Caco-2 (cell line): ENCODE data around the gene TRIM9. TPM values are rescaled to one million over a fixed set of nuclear protein-coding genes. Genes with fewer than 3 reads are reported as not detected.

Source experiments
- BruUV-seq: library from RNA; stranded (reverse); fragments of 400-500 nt; replicated peaks from 2 replicates; lab custom pipeline; 2021; lab: Mats Ljungman, UMichigan
- CTCF ChIA-PET: fragments of 300-600 bp; sonication (Branson Sonifier 250); formaldehyde crosslinking; loops from one replicate; lab custom pipeline; 2022; ENCODE audit warnings: antibody characterized with exemption; lab: Charles Lee
- POLR2A ChIA-PET: fragments of 300-600 bp; sonication (Branson Sonifier 250); formaldehyde crosslinking; loops from one replicate; lab custom pipeline; 2022; ENCODE audit warnings: antibody characterized with exemption; lab: Charles Lee
- DNase-seq, 2 experiments: peaks; one replicate each; pipeline versions ENCODE4 v3.0.0 to v3.0.0-alpha.2; 2020 to 2022
- H3K27me3 ChIP-seq: replicated peaks from 2 replicates; pipeline ENCODE4 v1.6.0; 2011; ENCODE audit warnings: low read length; ENCODE audit not compliant: control insufficient read depth, insufficient read depth
- H3K36me3 ChIP-seq: 2 replicates; pipeline ENCODE4 v1.5.1; 2011; ENCODE audit warnings: low read length; ENCODE audit not compliant: control insufficient read depth, insufficient read depth
- H3K4me1 ChIP-seq: fragments of 250-450 bp; sonication (Bioruptor Pico); 2 replicates; pipeline ENCODE4 v1.5.1; 2020; ENCODE audit warnings: mild to moderate bottlenecking
- H3K4me3 ChIP-seq: 2 replicates; pipeline ENCODE4 v1.5.1; 2011; ENCODE audit warnings: low read depth, mild to moderate bottlenecking, control low read depth, low read length
- H3K9me3 ChIP-seq: fragments of 250-450 bp; sonication (Bioruptor Pico); 2 replicates; pipeline ENCODE4 v1.5.1; 2020; ENCODE audit warnings: mild to moderate bottlenecking, moderate library complexity
- H3K27ac Mint-ChIP-seq: one replicate; pipeline ENCODE4 v1.8.0; 2022; ENCODE audit warnings: mixed read lengths; ENCODE audit not compliant: unreplicated experiment
- H3K27me3 Mint-ChIP-seq: one replicate; pipeline ENCODE4 v1.8.0; 2022; ENCODE audit warnings: mixed read lengths; ENCODE audit not compliant: insufficient read depth, unreplicated experiment
- H3K36me3 Mint-ChIP-seq: one replicate; pipeline ENCODE4 v1.8.0; 2022; ENCODE audit warnings: mild to moderate bottlenecking, mixed read lengths; ENCODE audit not compliant: insufficient read depth, unreplicated experiment
- H3K4me1 Mint-ChIP-seq: one replicate; pipeline ENCODE4 v1.8.0; 2022; ENCODE audit warnings: low read depth, mixed read lengths; ENCODE audit not compliant: unreplicated experiment
- H3K4me3 Mint-ChIP-seq: one replicate; pipeline ENCODE4 v1.8.0; 2022; ENCODE audit warnings: mild to moderate bottlenecking, moderate library complexity, mixed read lengths; ENCODE audit not compliant: unreplicated experiment
- H3K9me3 Mint-ChIP-seq: one replicate; pipeline ENCODE4 v1.8.0; 2022; ENCODE audit warnings: mixed read lengths; ENCODE audit not compliant: unreplicated experiment
- intact Hi-C: fragments of 100-400 bp; cut with micrococcal nuclease; formaldehyde crosslinking; loops from one replicate; pipeline ENCODE4 v1.10.0; 2022; ENCODE audit not compliant: unreplicated experiment
- total RNA-seq: library from RNA; stranded (reverse); gene quantifications from 2 replicates; pipeline ENCODE4 v1.2.3, GENCODE V29; 2022
- TF ChIP-seq, protein P1 (sequence below), 2 experiments: fragments of 200-600 bp in 1 of 2; IDR thresholded peaks; 1 replicate in 1 of 2; 2 replicates in 1 of 2; pipeline versions ENCODE4 v1.5.1 to v1.8.0; 2011 to 2022; ENCODE audit warnings: antibody characterized with exemption in 1 of 2, control low read depth in 1 of 2, inconsistent platforms in 1 of 2, low read depth in 1 of 2, low read length in 1 of 2, mild to moderate bottlenecking in 1 of 2, moderate library complexity in 1 of 2; ENCODE audit not compliant: insufficient read depth in 1 of 2, severe bottlenecking in 1 of 2, unreplicated experiment in 1 of 2

Gene TRIM9
- total RNA-seq, 1 experiment from 2014 or later, result 2.7 TPM

DNA sequence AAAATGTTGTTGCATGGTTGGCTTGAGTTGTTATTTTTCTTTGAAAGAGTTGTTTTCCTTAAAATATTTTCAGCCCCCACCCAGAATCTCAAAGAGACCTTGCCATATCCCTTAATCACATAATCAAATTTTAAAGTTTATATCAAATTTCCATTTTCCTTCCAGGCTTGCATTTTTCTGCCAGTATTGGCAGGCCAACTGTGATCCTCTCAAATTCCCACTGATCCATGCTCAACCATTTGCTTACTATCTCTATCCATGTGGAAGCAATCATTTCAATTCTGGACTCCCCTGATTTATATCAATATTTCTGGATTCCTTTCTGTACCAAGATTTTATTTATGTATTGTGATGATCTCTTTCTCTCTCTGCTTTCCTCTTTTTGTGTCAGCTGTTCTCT lies 86.5 kb downstream of the TRIM9 start:
- Histone ChIP-seq H3K9me3 (no peaks in the 10 kb centered on the region), H3K27me3 (no peaks in the 10 kb centered on the region), H3K36me3 (no peaks in the 10 kb centered on the region), H3K4me1 (peaks cover 13% of the 10 kb centered on the region), H3K4me3 (no peak overlapping the region)
- TF ChIP-seq, protein P1, sequence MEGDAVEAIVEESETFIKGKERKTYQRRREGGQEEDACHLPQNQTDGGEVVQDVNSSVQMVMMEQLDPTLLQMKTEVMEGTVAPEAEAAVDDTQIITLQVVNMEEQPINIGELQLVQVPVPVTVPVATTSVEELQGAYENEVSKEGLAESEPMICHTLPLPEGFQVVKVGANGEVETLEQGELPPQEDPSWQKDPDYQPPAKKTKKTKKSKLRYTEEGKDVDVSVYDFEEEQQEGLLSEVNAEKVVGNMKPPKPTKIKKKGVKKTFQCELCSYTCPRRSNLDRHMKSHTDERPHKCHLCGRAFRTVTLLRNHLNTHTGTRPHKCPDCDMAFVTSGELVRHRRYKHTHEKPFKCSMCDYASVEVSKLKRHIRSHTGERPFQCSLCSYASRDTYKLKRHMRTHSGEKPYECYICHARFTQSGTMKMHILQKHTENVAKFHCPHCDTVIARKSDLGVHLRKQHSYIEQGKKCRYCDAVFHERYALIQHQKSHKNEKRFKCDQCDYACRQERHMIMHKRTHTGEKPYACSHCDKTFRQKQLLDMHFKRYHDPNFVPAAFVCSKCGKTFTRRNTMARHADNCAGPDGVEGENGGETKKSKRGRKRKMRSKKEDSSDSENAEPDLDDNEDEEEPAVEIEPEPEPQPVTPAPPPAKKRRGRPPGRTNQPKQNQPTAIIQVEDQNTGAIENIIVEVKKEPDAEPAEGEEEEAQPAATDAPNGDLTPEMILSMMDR (IDR thresholded peaks at IDR 0.05; ENCODE audit: insufficient read depth in 1 of 2, low read depth in 1 of 2, low read length in 1 of 2, severe bottlenecking in 1 of 2, unreplicated experiment in 1 of 2), result no peak
- intact Hi-C loops, result no loop called here
- no peak overlapping the region for H3K4me3 Mint-ChIP-seq
- no peak overlapping the region for H3K27ac Mint-ChIP-seq
- H3K4me1 Mint-ChIP-seq, result no peaks in the 10 kb centered on the region
- ChIA-PET CTCF (no interaction called here), POLR2A (no interaction called here)
- no peaks in the 10 kb centered on the region for H3K27me3 Mint-ChIP-seq
- BruUV-seq, result no TSS peak
- H3K36me3 Mint-ChIP-seq, result no peaks in the 10 kb centered on the region
- no peaks in the 10 kb centered on the region for H3K9me3 Mint-ChIP-seq
- no peak for DNase-seq

DNA sequence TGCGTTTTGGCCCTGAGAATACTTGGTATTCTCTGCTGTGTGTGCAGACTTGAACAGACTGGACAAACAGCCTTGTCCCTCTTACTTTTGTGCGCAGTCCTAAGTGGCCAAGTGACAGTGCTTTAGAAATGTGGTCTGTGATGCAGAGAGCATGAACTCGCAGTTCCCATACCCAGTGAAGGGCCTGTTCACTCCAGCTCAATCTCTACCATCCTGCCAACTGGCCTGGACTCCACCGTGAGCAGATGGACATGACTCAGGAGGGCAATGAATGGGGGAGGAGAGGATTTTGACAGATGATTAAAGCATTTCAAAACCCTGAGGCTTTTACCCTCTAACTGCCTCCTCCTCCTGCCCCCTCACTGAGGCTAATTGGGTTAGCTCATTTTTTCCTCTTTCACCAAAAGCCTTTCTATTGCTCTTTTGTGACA lies 88.1 kb downstream of the TRIM9 start:
- H3K4me1 Mint-ChIP-seq, result no peaks in the 10 kb centered on the region
- DNase-seq, result no peak
- no peaks in the 10 kb centered on the region for H3K9me3 Mint-ChIP-seq
- intact Hi-C loops, result no loop called here
- ChIA-PET POLR2A (no interaction called here), CTCF (no interaction called here)
- Histone ChIP-seq H3K36me3 (no peaks in the 10 kb centered on the region), H3K4me3 (no peak overlapping the region), H3K27me3 (no peaks in the 10 kb centered on the region), H3K9me3 (no peaks in the 10 kb centered on the region), H3K4me1 (peaks cover 13% of the 10 kb centered on the region)
- BruUV-seq, result no TSS peak
- TF ChIP-seq, protein P1 (IDR thresholded peaks at IDR 0.05; ENCODE audit: insufficient read depth in 1 of 2, low read depth in 1 of 2, low read length in 1 of 2, severe bottlenecking in 1 of 2, unreplicated experiment in 1 of 2), result no peak
- H3K4me3 Mint-ChIP-seq, result no peak overlapping the region
- no peaks in the 10 kb centered on the region for H3K36me3 Mint-ChIP-seq
- no peak overlapping the region for H3K27ac Mint-ChIP-seq
- H3K27me3 Mint-ChIP-seq, result no peaks in the 10 kb centered on the region

DNA sequence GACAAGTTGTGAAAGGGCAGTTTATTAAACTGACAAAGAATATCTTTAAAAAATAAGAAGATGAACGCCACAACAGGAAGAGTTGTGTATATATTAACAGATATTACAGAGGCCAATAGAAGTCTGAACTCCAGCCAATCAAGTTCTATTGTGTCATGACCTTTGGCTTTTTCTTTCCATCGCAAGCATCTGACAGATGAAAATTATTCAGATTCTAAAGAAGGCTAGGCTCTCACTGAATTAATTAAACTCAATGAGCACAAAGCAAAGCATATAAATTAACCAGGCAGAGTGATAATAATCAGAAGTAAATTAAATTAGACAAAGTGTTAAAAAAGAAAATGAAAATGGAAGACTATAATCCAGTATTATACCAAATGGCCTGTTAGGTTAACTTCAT lies 88.6 kb downstream of the TRIM9 start:
- POLR2A ChIA-PET, result no interaction called here
- H3K27me3 Mint-ChIP-seq, result no peaks in the 10 kb centered on the region
- peaks cover 13% of the 10 kb centered on the region for H3K4me1 ChIP-seq
- H3K4me1 Mint-ChIP-seq, result no peaks in the 10 kb centered on the region
- intact Hi-C loops, result no loop called here
- no peaks in the 10 kb centered on the region for H3K9me3 ChIP-seq
- TF ChIP-seq, protein P1 (IDR thresholded peaks at IDR 0.05; ENCODE audit: insufficient read depth in 1 of 2, low read depth in 1 of 2, low read length in 1 of 2, severe bottlenecking in 1 of 2, unreplicated experiment in 1 of 2), result no peak
- no peaks in the 10 kb centered on the region for H3K36me3 Mint-ChIP-seq
- H3K36me3 ChIP-seq, result no peaks in the 10 kb centered on the region
- no peaks in the 10 kb centered on the region for H3K9me3 Mint-ChIP-seq
- H3K27ac Mint-ChIP-seq, result no peak overlapping the region
- H3K4me3 ChIP-seq, result no peak overlapping the region
- no peak overlapping the region for H3K4me3 Mint-ChIP-seq
- no peak for DNase-seq
- H3K27me3 ChIP-seq, result no peaks in the 10 kb centered on the region
- CTCF ChIA-PET, result interaction anchor here (1.3 kb wide), 1 partner anchor 146 kb away, joined by 3 read pairs; no protein-coding TSS in a partner anchor
- BruUV-seq, result no TSS peak
